ENCODE data around the gene LTB4R.

The LTB4R gene

GRCh38 chr14:24310646-24311604 lies at the start of gene LTB4R:
TSS of gene LTB4R (plus strand) at chr14:24311502. CDS start at chr14:24315652, 4,150 bp downstream.
- no peak for DNase-seq

- no peak for DNase-seq
Measured at GRCh38 chr14:24261969-24262327, 49.4 kb upstream of the LTB4R start.

GRCh38 chr14:24262821-24263733 lies 48.2 kb upstream of the LTB4R start, which contains the start of gene TGM1:
TSS of gene TGM1 (minus strand) at chr14:24263177. CDS start at chr14:24262352, 825 bp downstream.
- no peak for DNase-seq

- DNase-seq: no peak
Measured at GRCh38 chr14:24263848-24264247, 47.5 kb upstream of the LTB4R start.

DNA sequence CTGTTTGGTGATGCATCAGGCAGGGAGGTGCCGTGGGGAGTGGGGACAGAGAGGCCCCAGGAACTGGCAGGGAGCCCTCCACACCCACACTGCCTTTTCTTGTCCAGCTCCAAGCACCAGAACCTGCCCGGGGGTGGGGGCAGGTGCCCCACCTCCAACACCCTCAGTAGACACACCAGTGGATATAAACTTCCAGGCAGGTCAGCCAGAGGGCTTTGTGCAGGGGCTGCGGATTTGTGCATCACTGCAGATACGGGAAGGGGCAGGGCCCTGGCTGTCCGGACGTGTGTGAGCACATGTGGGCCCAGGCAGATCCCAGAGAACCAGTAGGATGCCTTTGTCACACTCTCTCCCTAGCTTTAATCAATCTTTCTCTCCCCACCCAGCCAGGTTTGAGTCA lies 47.0 kb upstream of the LTB4R start:
- no peak for DNase-seq

- no peak for DNase-seq
Measured at GRCh38 chr14:24266344-24267244, 44.7 kb upstream of the LTB4R start.

DNA sequence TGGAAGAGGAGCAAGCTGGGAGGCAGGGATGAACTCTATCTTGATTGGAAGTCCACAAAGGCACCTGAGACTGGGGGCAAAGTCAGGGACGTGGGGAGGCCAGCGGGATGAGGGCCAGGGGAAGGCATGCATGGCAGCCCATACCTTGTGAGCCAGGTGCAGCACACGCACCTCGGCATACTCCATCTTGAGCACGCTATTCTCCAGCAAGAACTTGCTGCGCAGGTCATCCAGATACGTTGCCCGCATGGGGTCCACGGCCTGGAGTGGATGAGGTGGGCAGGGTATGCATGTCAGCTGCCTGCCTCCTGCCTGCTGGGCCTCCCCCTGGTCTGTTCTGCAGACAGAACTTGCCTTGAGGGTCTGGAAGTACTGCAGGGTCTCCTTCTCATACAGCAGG lies 43.8 kb upstream of the LTB4R start:
- DNase-seq: no peak

GRCh38 chr14:24268225-24268624 lies 43.1 kb upstream of the LTB4R start:
- no peak for DNase-seq

- no peak for DNase-seq
Measured at GRCh38 chr14:24269368-24269767, 41.9 kb upstream of the LTB4R start.

DNA sequence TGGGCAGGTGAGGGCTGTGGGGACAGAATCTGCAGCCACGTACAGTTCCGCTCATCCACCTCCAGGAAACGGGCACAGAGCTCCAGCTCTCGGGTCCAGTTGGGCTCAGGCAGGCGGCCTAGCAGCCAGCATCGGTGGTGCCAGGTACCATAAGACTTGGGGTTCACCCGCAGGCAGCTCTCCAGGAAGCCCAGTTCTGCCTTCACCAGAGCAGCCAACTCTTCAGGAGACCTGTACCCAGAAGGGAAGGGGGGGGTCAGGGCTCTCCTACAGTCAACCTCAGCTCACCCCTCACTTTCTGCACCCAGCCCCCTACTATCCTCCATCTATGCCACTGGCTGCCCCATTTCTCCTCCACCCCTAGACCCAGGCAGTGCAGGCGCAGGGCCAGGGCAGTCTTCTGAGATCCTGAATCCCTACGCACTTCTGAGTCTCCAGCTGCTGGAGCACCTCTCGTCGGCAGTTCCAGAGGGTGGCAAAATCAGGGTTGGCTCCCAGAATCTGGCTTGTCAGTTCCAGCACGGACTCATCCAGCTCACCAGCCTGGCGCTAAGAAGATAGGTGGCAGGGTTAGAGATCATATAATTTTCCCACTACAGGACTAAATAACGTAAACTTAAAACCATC lies 41.3 kb upstream of the LTB4R start:
- no peak for DNase-seq

GRCh38 chr14:24270537-24271133 lies 40.7 kb upstream of the LTB4R start:
- DNase-seq: no peak

GRCh38 chr14:24271134-24271833 lies 40.0 kb upstream of the LTB4R start, which contains the start of gene RABGGTA:
TSS of gene RABGGTA (minus strand) at chr14:24271597. CDS start at chr14:24271115, 482 bp downstream.
- peak; percentile 84 for DNase-seq

DNA sequence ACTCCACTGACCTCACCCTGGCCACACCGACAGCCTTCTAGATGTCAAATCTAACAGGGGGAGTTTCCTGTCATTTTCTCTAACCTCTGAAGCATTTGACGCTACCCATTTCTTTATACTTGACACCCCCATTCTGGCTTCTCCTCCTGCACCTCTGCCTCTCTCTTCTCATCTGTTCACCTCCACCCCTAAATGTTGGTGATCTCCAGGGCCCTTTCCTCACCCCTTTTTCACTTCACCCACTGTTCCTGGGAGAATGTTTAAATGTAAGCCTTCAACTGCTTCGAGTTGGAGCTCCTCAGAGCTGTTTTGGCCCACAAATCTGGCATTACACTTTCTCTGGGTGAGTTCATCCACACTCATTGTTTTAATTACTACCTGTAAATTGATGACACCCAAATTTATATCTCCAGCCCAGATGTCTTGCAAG lies 39.5 kb upstream of the LTB4R start:
- DNase-seq: no peak

DNA sequence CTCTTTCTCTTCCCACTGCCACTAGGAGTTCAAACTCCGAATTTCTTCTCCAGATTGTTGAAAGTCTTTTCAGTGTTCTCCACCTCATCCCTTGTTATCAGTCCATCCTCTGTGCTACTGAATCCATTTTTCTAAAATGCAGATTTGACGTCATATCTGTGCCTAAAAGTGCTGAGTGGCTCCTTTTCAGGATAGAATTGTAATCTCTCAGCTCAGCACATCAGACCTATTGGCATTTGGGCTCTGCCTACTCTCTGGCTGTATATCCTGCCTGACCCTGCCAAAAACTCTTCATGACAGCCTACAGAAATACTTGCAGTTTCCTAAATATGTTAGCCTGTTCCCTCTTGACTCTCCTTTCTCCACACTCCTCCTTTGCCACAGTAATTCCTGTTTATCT lies 38.8 kb upstream of the LTB4R start:
- no peak for DNase-seq

DNA sequence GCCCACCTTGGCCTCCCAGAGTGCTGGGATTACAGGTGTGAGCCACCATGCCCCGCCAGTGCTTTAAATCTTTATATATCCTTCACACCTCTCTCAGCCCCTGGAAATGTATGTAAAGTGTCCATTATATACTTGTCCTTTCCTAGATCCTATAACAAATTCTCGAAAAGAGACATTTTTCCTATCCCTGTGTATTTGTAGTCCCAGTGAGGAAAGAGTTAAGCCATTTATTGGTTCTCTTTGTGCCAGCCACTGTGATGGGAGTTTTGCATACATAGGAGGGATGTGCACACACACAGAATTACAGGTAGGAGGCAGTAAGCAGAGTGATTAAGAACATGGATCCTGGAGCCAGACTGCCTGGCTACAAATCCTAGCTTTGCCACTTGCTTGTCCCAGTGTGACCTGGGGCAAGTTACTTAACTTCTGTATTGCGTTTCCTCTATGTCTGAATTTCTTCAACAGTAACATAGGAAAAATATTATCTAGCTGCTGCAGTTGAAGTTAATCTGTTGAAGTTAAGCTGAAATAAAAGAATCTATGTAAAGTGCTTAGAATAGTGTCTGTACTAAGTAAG lies 37.8 kb upstream of the LTB4R start:
- DNase-seq: no peak

DNA sequence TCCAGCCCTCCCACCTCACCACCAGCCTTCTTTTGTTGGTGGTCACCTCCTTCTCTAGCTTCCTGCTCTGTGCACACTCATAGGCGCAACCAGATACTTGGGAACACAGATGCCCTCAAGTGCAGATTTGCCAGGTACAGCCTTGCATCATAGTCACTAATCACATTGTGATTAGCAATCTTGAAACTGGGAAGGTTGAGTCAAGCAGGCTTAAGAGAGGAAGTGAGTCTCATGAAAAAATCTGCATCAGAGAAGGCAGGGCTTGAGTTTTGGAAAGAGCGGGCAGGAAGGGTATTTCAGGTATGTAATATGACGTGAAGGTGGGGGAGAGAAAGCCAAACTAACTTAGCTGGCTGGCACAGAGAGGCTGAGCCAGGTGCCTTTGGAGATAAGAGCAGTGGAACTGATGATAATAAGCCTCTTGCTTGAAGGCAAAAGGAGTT lies 37.2 kb upstream of the LTB4R start:
- DNase-seq: no peak

GRCh38 chr14:24277071-24277470 lies 34.2 kb upstream of the LTB4R start:
- DNase-seq: no peak

GRCh38 chr14:24277606-24278321 lies 33.5 kb upstream of the LTB4R start:
- no peak for DNase-seq

GRCh38 chr14:24278424-24278823 lies 32.9 kb upstream of the LTB4R start:
- no peak for DNase-seq
